ENCODE results near the gene MARCHF5.

DNA sequence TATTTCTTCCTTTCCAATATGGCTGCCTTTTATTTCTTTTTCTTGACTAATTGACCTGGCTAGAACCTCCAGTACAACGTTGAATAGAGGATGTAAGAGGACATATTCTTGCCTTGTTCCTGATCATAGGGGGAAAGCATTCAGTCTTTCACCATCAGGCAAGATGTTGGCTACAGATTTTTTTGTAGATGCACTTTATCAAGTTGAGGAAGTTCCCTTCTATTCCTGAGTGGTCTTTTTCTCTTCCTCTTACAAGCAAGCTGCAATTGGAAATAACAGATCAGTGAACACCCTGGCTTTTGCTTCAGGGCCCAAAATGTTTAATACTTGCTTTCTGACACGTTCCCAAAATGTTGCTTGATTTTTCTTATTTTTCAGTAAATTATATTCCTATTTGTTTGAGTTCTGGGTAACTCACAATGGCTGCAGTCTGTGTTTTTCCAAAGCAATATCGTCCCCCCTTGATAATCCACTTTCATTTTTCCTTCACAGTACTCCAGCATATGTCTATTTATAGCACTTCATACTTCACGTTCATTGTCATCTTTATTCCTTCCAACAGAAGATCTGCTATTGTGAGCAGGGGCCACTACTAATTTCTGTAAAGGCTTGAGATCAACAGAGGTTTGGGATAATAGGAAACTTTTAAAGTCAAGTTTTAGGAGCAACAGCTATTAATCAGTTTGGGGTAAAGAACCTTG is 11.8 kb upstream of the MARCHF5 start:
- TF ChIP-seq REST (IDR thresholded peaks at IDR 0.05; ENCODE audit: insufficient read depth in 1 of 2, low read depth in 2 of 2, low read length in 1 of 2) (no peak), CTCF (IDR thresholded peaks at IDR 0.05) (no peak), POLR2AphosphoS5 (IDR thresholded peaks at IDR 0.05; ENCODE audit: low read depth, low read length) (no peak), SIN3A (IDR thresholded peaks at IDR 0.05; ENCODE audit: borderline replicate concordance, insufficient read depth, low read depth, low read length) (no peak)
